Uterus (tissue), 4 donors: ENCODE results near the gene PPM1K. TPM values are rescaled to one million over a fixed set of nuclear protein-coding genes. Genes with fewer than 3 reads are reported as not detected.

Source experiments
- DNase-seq, 2 donors: peaks; one replicate each; pipeline ENCODE4 v3.0.0-alpha.2; 2019 to 2020
- H3K27ac ChIP-seq, 2 donors: fragments of 200-600 bp; sonication (generic); 1 replicate in 1 of 2; 2 replicates in 1 of 2; pipeline ENCODE4 v1.5.1; 2016 to 2018
- H3K27me3 ChIP-seq, 2 donors: fragments of 200-600 bp; sonication (generic); one replicate each; pipeline ENCODE4 v1.5.1; 2018 to 2019; ENCODE audit warnings: control low read depth in 1 of 2
- H3K36me3 ChIP-seq, 2 donors: fragments of 200-600 bp; sonication (generic); one replicate each; pipeline ENCODE4 v1.5.1; 2019; ENCODE audit warnings: control low read depth in 1 of 2
- H3K4me1 ChIP-seq, 2 donors: fragments of 200-600 bp; sonication (generic); one replicate each; pipeline ENCODE4 v1.5.1; 2018 to 2019; ENCODE audit warnings: control low read depth in 1 of 2
- H3K4me3 ChIP-seq, 2 donors: fragments of 200-600 bp; sonication (generic); 1 replicate in 1 of 2; 2 replicates in 1 of 2; pipeline ENCODE4 v1.5.1; 2018 to 2019; ENCODE audit warnings: mild to moderate bottlenecking in 1 of 2
- H3K9me3 ChIP-seq, 2 donors: fragments of 200-600 bp; sonication (generic); one replicate each; pipeline ENCODE4 v1.5.1; 2019; ENCODE audit warnings: control low read depth in 1 of 2
- POLR2A ChIP-seq, 2 donors: fragments of 450-650 bp; IDR thresholded peaks; one replicate each; pipeline ENCODE4 v1.6.1; 2016; ENCODE audit warnings: antibody characterized with exemption in 2 of 2, mild to moderate bottlenecking in 1 of 2, moderate library complexity in 1 of 2
- intact Hi-C: fragments of 100-400 bp; cut with DNase I; formaldehyde crosslinking; loops from one replicate; pipeline ENCODE4 v1.15.1; 2023; ENCODE audit warnings: low total_unique reads
- total RNA-seq, 4 donors: library from RNA; depleted of rRNA in 3 of 4; stranded (reverse); fragments of >200 nt in 3 of 4; gene quantifications; one replicate each; pipeline versions ENCODE4 v1.1.0 to v1.2.4, GENCODE V29; 2014 to 2023
- TF ChIP-seq, protein P1 (sequence below), 4 experiments: fragments of 200-600 bp in 2 of 4; fragments of 450-650 bp in 2 of 4; sonication (generic) in 2 of 4; IDR thresholded peaks; one replicate each; pipeline ENCODE4 v1.5.1; 2016 to 2019; ENCODE audit warnings: antibody characterized with exemption in 4 of 4, mild to moderate bottlenecking in 2 of 4, moderate library complexity in 1 of 4
- donor health status: DM: yes; HTN: yes; CAD: no.

The PPM1K gene
- total RNA-seq, 4 donors from 2014 or later: 64.7 to 159 (median 83.0) TPM

DNA sequence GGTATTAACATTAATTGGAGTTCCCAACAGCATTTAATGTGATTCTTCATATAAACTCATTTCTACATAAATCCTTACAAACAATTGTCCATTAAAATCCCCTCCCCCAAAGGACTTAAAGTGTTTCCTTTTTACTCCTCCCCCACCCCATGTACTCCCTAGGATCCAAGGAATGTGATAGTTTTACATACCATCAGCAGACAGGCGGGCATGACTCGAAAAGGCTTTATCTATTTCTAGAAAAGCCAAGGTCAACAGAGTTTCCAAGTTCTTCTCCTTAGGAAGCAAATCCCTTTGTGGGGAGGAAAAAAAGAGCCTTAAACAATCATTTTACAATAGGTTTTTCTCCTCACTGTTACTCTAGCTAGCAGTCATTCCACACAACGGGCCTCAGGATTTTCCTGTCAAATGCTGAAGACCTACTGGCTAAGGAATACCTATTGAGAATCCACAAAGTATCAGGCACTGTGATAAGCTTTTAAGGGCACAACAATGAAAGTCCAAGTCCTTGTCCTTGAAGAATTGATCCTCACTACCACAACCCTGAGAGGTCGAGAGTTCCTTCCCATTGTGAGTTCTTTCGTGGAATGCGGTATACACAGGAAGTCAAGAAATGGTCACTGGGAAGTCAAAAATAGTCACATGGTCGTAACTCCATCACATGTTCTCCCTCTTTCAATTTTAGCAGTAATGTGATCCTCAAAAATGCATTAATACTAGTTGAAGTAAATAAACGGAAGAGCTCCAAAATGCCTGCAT, 7.2 kb downstream of the PPM1K start:
- H3K4me1 ChIP-seq: peaks cover 0 to 20% of the 10 kb centered on the region in 2 donors
- no peak for TF ChIP-seq POLR2A (IDR thresholded peaks at IDR 0.05)
- TF ChIP-seq, protein P1, sequence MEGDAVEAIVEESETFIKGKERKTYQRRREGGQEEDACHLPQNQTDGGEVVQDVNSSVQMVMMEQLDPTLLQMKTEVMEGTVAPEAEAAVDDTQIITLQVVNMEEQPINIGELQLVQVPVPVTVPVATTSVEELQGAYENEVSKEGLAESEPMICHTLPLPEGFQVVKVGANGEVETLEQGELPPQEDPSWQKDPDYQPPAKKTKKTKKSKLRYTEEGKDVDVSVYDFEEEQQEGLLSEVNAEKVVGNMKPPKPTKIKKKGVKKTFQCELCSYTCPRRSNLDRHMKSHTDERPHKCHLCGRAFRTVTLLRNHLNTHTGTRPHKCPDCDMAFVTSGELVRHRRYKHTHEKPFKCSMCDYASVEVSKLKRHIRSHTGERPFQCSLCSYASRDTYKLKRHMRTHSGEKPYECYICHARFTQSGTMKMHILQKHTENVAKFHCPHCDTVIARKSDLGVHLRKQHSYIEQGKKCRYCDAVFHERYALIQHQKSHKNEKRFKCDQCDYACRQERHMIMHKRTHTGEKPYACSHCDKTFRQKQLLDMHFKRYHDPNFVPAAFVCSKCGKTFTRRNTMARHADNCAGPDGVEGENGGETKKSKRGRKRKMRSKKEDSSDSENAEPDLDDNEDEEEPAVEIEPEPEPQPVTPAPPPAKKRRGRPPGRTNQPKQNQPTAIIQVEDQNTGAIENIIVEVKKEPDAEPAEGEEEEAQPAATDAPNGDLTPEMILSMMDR (IDR thresholded peaks at IDR 0.05): no peak
- DNase-seq: no peak
- H3K4me3 ChIP-seq: no peak overlapping the region
- H3K27ac ChIP-seq: no peak overlapping the region
- no peaks in the 10 kb centered on the region for H3K9me3 ChIP-seq
- no peaks in the 10 kb centered on the region for H3K36me3 ChIP-seq
- H3K27me3 ChIP-seq: no peaks in the 10 kb centered on the region
- intact Hi-C loops: no loop called here

DNA sequence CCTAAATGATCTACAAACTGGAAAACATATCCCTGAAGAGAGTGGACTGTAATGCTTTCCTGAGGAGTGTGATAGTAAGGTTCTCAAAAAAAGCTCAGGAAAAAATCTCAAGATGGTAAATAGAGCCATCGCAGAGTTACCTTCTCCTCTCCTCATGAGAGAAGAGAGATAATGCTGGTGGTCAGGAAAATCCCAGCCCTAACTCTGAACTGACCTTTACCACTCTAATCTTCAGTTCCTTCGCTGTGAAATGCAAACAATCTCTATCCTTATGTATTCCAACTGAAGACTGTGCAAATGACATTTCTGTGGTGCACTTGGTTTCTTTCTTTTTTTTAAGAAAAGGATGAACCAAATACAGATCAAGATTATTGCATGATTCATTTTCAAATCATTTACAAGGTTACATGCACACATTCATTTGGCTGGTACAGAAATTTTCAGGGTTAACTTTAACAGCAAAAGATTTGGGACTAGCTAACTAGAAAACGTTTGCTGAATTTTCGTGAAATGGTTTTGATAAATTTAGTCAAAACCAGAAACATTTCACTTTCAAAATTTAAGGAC, 8.3 kb downstream of the PPM1K start:
- intact Hi-C loops: no loop called here
- Histone ChIP-seq H3K36me3 (no peaks in the 10 kb centered on the region), H3K27ac (peak overlapping the region in 1 of 2 donors; percentile 39), H3K4me1 (peaks cover 0 to 19% of the 10 kb centered on the region in 2 donors), H3K9me3 (no peaks in the 10 kb centered on the region), H3K27me3 (no peaks in the 10 kb centered on the region), H3K4me3 (no peak overlapping the region)
- no peak for TF ChIP-seq POLR2A (IDR thresholded peaks at IDR 0.05)
- TF ChIP-seq, protein P1 (IDR thresholded peaks at IDR 0.05): no peak
- no peak for DNase-seq

DNA sequence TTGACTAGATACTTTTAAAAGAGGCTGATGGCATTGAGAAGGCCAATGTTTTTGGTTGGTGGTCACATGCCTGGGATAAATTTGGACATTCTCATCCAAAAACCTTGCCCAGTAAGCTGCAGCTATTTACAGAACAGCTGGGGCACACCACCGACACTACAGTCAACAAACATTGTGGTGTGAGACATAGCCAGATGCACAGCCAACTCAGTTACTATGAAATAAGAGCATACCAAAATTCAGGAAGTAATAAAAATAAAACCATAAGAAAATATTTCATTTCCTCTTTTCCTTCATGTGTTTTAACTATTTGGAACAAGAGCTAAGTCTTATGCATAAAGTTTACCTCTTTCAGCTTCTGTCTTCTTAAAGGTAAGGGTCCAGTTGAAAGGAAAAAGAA, 8.8 kb downstream of the PPM1K start:
- no peaks in the 10 kb centered on the region for H3K27me3 ChIP-seq
- peaks cover 0 to 16% of the 10 kb centered on the region in 2 donors for H3K4me1 ChIP-seq
- no peak for DNase-seq
- TF ChIP-seq POLR2A (IDR thresholded peaks at IDR 0.05): no peak
- TF ChIP-seq, protein P1 (IDR thresholded peaks at IDR 0.05): no peak
- intact Hi-C loops: no loop called here
- H3K27ac ChIP-seq: peak overlapping the region in 1 of 2 donors; percentile 39
- H3K36me3 ChIP-seq: no peaks in the 10 kb centered on the region
- H3K9me3 ChIP-seq: no peaks in the 10 kb centered on the region
- no peak overlapping the region for H3K4me3 ChIP-seq

DNA sequence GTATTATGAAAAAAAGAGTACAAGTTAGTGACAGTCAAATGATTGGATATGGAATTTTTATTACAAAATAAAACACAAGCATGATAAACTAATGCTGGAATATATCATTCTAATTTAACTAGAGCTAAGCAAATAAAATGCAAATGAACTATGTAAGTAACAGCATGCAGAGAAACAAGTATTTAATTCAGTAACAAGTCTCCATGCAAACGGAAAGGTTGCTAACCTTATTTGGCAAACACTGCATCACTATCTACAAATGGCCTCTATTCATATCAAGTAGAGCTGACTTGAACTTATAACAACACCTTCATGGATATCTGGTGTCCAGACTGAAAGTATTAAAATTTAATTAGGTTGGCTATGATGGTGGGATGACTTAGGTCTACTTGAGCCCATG, 15.4 kb downstream of the PPM1K start:
- DNase-seq: no peak
- Histone ChIP-seq H3K27ac (peak overlapping the region in 1 of 2 donors; percentile 49), H3K9me3 (no peaks in the 10 kb centered on the region), H3K27me3 (no peaks in the 10 kb centered on the region), H3K4me1 (peaks cover 0 to 6% of the 10 kb centered on the region in 2 donors), H3K4me3 (no peak overlapping the region), H3K36me3 (no peaks in the 10 kb centered on the region)
- intact Hi-C loops: no loop called here
- TF ChIP-seq POLR2A (IDR thresholded peaks at IDR 0.05): no peak
- TF ChIP-seq, protein P1 (IDR thresholded peaks at IDR 0.05): no peak

DNA sequence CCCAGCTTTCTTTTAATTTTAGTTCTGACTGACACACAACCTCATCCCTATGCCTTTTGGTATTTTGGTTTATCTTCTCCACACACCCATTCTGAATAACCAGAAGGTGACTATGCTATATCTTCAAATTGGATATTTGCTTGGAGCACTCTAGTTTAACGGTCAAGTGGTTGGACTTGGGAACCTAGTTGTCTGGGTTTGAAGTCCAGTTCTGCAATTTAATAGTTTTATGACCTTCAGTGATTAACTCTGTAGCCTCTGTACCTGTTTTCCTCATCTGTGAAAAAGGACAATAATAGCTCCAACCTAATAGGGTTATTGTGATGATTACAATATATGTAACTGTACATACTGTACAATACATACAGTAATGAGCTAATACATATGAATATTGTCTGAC, 20.0 kb downstream of the PPM1K start:
- no peak for TF ChIP-seq POLR2A (IDR thresholded peaks at IDR 0.05)
- TF ChIP-seq, protein P1 (IDR thresholded peaks at IDR 0.05): no peak
- intact Hi-C loops: no loop called here
- Histone ChIP-seq H3K27ac (no peak overlapping the region), H3K36me3 (no peaks in the 10 kb centered on the region), H3K4me3 (no peak overlapping the region), H3K4me1 (peaks cover 0 to 2% of the 10 kb centered on the region in 2 donors), H3K9me3 (no peaks in the 10 kb centered on the region), H3K27me3 (no peaks in the 10 kb centered on the region)
- no peak for DNase-seq
